HG02970 (cell line): ENCODE measurements around the gene WNT8A.

Experiments used
- ATAC-seq: cut with Tn5 transposase; IDR thresholded peaks from one replicate; pipeline ENCODE4 v1.9.1; 2021; ENCODE audit warnings: mild to moderate bottlenecking, moderate library complexity, moderate number of reproducible peaks; ENCODE audit not compliant: unreplicated experiment, low FRiP score

Gene WNT8A

GRCh38 chr5:138082033-138082432, 1.8 kb upstream of the WNT8A start:
- no peak for ATAC-seq

- ATAC-seq, result no peak
Observed at GRCh38 chr5:138091685-138092084, 7.9 kb downstream of the WNT8A start.

- ATAC-seq, result no peak
Observed at GRCh38 chr5:138092301-138092700, 8.5 kb downstream of the WNT8A start.

DNA sequence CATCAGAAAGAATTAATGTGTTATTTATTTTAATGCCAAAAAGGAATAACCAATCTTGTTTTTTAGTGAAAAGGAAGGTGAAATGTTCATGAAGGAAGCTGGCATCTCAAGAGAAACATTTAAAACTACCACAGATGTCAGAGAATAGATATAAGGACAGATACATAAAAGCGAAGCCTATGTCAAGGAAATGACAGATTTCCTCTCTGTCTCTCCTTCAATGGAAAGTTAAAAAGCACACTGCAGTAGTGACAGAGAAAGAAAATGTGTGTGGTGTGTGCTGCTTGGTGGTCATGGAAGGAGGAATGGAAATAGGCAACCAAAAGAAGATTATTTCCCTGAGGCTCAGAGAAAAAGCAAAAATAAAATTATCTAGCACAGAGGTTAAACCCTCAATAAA, 9.2 kb downstream of the WNT8A start:
- no peak for ATAC-seq

- no peak for ATAC-seq
Observed at GRCh38 chr5:138095100-138095907, 11.5 kb downstream of the WNT8A start.

- ATAC-seq, result no peak
Observed at GRCh38 chr5:138096363-138096762, 12.5 kb downstream of the WNT8A start.

DNA sequence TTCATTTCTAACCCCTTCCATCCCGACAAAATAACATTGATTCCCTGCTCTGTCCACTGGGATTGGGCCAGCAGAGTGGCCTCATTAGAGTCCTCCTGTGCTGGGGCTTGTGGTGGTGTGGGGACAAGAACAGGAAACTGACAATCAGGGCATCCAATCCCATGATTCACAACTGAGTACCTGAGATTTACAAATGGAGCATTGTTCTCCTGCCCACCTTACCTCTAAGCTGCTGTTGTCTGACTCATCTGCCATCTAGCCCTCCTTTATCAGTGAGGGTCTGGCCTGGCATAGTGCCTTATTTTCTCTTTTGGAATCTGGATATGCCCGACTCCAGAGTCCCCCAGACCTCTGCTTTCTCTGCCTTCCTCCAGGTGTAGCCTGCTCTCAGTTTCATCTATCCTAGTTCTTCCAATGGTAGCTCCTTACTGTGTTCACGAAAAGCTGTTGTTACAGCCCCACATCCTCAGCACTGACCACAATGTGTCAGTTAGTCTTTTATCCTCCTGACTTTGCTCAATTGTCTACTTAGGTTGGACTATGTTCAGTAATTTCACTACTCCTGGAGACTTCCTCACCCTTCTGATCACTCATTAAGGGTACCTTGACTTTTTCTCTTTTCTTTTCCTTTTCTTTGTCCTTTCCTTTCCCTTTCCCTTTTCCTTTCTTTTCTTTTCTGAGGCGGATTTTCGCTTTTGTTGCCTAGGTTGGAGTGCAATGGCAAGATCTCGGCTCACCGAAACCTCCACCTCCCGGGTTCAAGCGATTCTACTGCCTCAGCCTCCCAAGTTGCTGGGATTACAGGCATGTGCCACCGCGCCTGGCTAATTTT, 13.4 kb downstream of the WNT8A start:
- no peak for ATAC-seq

DNA sequence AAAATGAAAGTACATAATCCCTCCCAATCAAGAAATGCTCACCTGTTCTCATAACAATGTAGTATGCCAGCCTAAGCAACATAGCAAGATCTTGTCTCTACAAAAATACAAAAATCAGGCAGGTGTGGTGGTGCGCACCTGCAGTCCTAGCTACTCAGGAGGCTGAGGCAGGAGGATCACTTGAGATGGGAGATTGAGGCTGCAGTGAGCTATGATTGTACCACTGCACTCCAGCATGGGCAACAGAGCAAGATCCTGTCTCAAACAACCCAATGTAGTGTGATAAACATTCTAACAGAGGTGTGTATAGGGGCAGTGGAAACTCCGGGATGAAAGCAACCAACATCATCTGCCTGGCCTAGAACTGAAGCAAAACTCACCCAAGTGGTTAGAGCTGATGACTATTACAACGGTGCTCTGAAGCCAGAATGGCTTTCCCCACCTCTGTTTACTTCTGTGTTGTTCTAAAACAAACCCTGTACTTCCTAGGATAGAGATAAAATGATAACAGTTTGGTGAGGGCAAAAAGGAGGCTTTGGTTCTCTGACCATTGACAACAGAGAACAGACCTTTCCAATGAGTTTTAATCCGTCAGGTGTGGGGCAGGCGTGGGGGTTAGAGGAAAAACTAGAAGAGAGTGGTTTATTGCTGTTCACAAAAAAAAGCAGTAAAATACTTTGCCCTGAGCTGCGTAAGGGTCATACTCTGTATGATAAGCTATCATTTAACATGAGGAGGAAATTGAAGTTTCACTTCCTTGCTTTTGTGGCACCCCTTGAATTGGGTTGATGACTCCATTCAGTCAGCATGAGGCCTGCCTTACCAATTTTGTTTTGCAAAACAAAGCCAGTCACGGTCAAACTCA, 18.9 kb downstream of the WNT8A start:
- ATAC-seq, result no peak

DNA sequence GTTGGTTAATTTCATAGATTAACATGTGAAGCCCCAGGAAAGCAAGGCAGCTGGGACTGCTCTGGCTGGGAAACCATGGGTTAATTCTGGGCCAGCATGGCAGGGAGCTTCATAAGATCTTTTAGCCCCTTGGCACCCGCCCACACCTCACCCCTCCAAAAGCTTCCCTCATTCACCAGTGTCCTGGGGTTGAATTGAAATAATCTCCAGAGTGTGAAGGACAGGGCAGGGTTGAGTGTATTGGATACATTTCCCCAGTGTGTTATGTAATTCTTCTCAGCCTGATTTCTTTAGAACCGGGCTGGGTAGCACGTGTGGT, 19.4 kb downstream of the WNT8A start:
- ATAC-seq, result no peak

- no peak for ATAC-seq
Observed at GRCh38 chr5:138105709-138106108, 21.9 kb downstream of the WNT8A start.

DNA sequence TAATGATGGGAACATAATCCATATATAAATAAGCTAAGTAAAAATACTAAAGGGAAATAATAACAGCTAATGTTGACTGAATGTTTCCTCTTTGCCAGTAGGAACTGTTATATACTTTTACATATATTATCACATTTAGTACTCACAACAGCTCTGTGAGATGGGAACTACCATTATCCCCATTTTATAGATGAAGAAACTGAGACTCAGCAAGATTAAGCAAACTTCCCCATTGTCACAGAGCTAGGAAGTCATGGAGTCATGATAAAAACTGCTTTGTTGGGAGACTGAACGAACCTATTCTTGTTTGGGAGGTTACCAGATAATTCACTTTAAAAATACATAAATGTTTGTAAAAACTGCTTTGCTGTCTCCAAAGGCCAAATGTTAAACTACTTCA, 23.4 kb downstream of the WNT8A start:
- ATAC-seq, result no peak

GRCh38 chr5:138109463-138110265, 25.8 kb downstream of the WNT8A start:
- no peak for ATAC-seq

GRCh38 chr5:138110266-138110963, 26.6 kb downstream of the WNT8A start:
- ATAC-seq, result no peak

- no peak for ATAC-seq
Observed at GRCh38 chr5:138111181-138111580, 27.3 kb downstream of the WNT8A start.

DNA sequence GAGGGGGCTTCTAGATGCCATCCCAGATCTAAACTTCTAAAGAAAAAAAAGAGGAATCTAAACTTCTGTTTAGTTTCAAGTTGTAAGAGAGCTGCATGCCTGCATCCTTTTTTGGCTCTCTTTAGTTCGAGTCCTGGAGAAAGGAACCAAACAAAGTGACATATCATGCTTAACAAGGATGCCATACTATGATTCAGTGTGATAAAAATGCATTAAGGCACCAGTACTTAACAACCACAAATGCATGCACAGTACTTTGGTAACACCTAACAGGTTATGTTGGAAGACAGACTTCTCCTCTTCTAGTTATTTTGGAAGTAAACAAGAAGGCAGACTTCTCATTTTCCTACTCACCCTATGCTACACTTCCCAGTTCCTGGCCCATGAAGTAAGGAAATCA, 28.1 kb downstream of the WNT8A start:
- ATAC-seq, result no peak

GRCh38 chr5:138115254-138115653, 31.4 kb downstream of the WNT8A start:
- no peak for ATAC-seq

DNA sequence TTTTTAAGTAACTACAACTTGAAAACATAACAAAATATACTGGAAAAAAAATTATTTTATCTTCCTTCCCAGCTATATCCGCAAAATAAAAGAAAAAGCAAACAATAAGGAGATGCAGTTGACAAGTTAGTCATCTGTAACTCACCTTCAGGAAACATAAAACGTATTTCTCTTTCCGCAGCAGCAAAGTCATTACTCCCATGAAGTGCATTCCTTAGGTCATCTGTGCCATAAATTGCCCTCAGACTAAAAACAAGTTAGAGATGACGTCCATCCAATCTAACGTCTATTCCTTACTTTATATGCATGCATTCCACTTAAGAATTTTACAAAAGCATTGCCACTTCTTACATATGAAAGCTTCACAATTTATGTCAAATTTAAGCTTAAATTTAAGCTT, 44.5 kb downstream of the WNT8A start:
- ATAC-seq, result no peak

- no peak for ATAC-seq
Observed at GRCh38 chr5:138129347-138129746, 45.5 kb downstream of the WNT8A start.

- no peak for ATAC-seq
Observed at GRCh38 chr5:138132543-138132942, 48.7 kb downstream of the WNT8A start.
